Trophoblast cell (in vitro differentiated cells and primary cell): ENCODE measurements around the gene JAKMIP1.

ENCODE experiments used
- DNase-seq, 2 donors: peaks; one replicate each; pipeline ENCODE4 v3.0.0-alpha.2; 2016
- H2AFZ ChIP-seq: 2 replicates; pipeline ENCODE4 v1.6.1; 2013; ENCODE audit warnings: low read length, moderate library complexity, mild to moderate bottlenecking; ENCODE audit not compliant: insufficient read depth, poor library complexity
- H2AK5ac ChIP-seq: 2 replicates; pipeline ENCODE4 v1.6.1; 2013; ENCODE audit warnings: mild to moderate bottlenecking, low read length
- H2BK120ac ChIP-seq: 2 replicates; pipeline ENCODE4 v1.6.1; 2013; ENCODE audit warnings: low read length, mild to moderate bottlenecking, moderate library complexity; ENCODE audit not compliant: insufficient read depth, poor library complexity
- H2BK12ac ChIP-seq: 2 replicates; pipeline ENCODE4 v1.6.1; 2013; ENCODE audit warnings: mild to moderate bottlenecking, low read length, moderate library complexity
- H2BK5ac ChIP-seq: 2 replicates; pipeline ENCODE4 v1.6.1; 2013; ENCODE audit warnings: low read length, low read depth, moderate library complexity, mild to moderate bottlenecking; ENCODE audit not compliant: poor library complexity
- H3K14ac ChIP-seq: 2 replicates; pipeline ENCODE4 v1.6.1; 2013; ENCODE audit warnings: mild to moderate bottlenecking, low read length
- H3K18ac ChIP-seq: 2 replicates; pipeline ENCODE4 v1.6.1; 2013; ENCODE audit warnings: mild to moderate bottlenecking, low read length
- H3K23ac ChIP-seq: 2 replicates; pipeline ENCODE4 v1.6.1; 2013; ENCODE audit warnings: low read length
- H3K27ac ChIP-seq: 2 replicates; pipeline ENCODE4 v1.5.1; 2013; ENCODE audit warnings: low read depth, mild to moderate bottlenecking, inconsistent platforms, low read length, moderate library complexity
- H3K27me3 ChIP-seq: 2 replicates; pipeline ENCODE4 v1.6.1; 2013; ENCODE audit warnings: inconsistent platforms, mild to moderate bottlenecking, low read length, moderate library complexity; ENCODE audit not compliant: insufficient read depth
- H3K36me3 ChIP-seq, 2 experiments: 1 replicate in 1 of 2; 2 replicates in 1 of 2; pipeline ENCODE4 v1.6.1; 2013; ENCODE audit warnings: low read length in 2 of 2, mild to moderate bottlenecking in 2 of 2, moderate library complexity in 1 of 2; ENCODE audit not compliant: insufficient read depth in 2 of 2, control insufficient read depth in 1 of 2
- H3K4ac ChIP-seq: 2 replicates; pipeline ENCODE4 v1.6.1; 2013; ENCODE audit warnings: low read depth, mild to moderate bottlenecking, low read length, moderate library complexity
- H3K4me1 ChIP-seq, 2 experiments: 1 replicate in 1 of 2; 2 replicates in 1 of 2; pipeline ENCODE4 v1.6.1; 2013; ENCODE audit warnings: low read length in 2 of 2, mild to moderate bottlenecking in 2 of 2, moderate library complexity in 1 of 2; ENCODE audit not compliant: insufficient read depth in 2 of 2, control insufficient read depth in 1 of 2
- H3K4me2 ChIP-seq: 2 replicates; pipeline ENCODE4 v1.6.1; 2013; ENCODE audit warnings: inconsistent platforms, mild to moderate bottlenecking, low read length, moderate library complexity
- H3K4me3 ChIP-seq: 2 replicates; pipeline ENCODE4 v1.5.1; 2013; ENCODE audit warnings: mild to moderate bottlenecking, low read depth, low read length, inconsistent platforms
- H3K79me1 ChIP-seq: one replicate; pipeline ENCODE4 v1.6.1; 2013; ENCODE audit warnings: low read length
- H3K79me2 ChIP-seq: 2 replicates; pipeline ENCODE4 v1.6.1; 2013; ENCODE audit warnings: low read length, mild to moderate bottlenecking; ENCODE audit not compliant: control insufficient read depth, insufficient read depth, poor library complexity
- H3K9ac ChIP-seq: 2 replicates; pipeline ENCODE4 v1.6.1; 2013; ENCODE audit warnings: mild to moderate bottlenecking, low read length
- H3K9me3 ChIP-seq: 2 replicates; pipeline ENCODE4 v1.6.1; 2013; ENCODE audit warnings: low read depth, mild to moderate bottlenecking, control low read depth, inconsistent platforms, low read length; ENCODE audit not compliant: insufficient read depth
- H4K12ac ChIP-seq: 2 replicates; pipeline ENCODE4 v1.6.1; 2013; ENCODE audit warnings: low read depth, mild to moderate bottlenecking, low read length, moderate library complexity
- H4K8ac ChIP-seq: 2 replicates; pipeline ENCODE4 v1.6.1; 2013; ENCODE audit warnings: low read depth, mild to moderate bottlenecking, low read length, moderate library complexity
- H4K91ac ChIP-seq: one replicate; pipeline ENCODE4 v1.6.1; 2013; ENCODE audit warnings: low read depth, mild to moderate bottlenecking, low read length, moderate library complexity
- WGBS: extraction: QIAGEN DNeasy Blood & Tissue Kit; methylation state at CpG from one replicate; pipeline ENCODE4 v1.1.7; 2013; ENCODE audit warnings: missing lambda C conversion rate; ENCODE audit not compliant: insufficient read length, insufficient coverage; ENCODE audit errors: extremely low coverage; 5-methylcytosine and 5-hydroxymethylcytosine counted together

JAKMIP1 gene

GRCh38 chr4:6068986-6069385 is 131.4 kb downstream of the JAKMIP1 start:
- Histone ChIP-seq H4K8ac (no peak overlapping the region), H2BK120ac (no peak overlapping the region), H4K12ac (no peak overlapping the region), H3K4me1 (no peaks in the 10 kb centered on the region), H3K4me2 (no peak overlapping the region), H4K91ac (no peak overlapping the region), H3K4ac (no peak overlapping the region), H3K36me3 (no peaks in the 10 kb centered on the region), H2BK5ac (no peak overlapping the region), H3K79me1 (no peaks in the 10 kb centered on the region), H2BK12ac (no peak overlapping the region), H3K18ac (no peak overlapping the region), H3K9me3 (peaks cover 4% of the 10 kb centered on the region), H3K79me2 (no peaks in the 10 kb centered on the region), H3K27me3 (no peaks in the 10 kb centered on the region), H3K14ac (no peak overlapping the region), H3K9ac (no peak overlapping the region), H2AK5ac (no peak overlapping the region), H3K4me3 (no peak overlapping the region), H3K23ac (no peak overlapping the region), H3K27ac (no peak overlapping the region), H2AFZ (no peak overlapping the region)
- WGBS, result no CpG with 5 or more reads among the region's 2 CpGs
- no peak for DNase-seq

- no peak for DNase-seq
- no peak overlapping the region for H2AK5ac ChIP-seq
- H3K18ac ChIP-seq, result no peak overlapping the region
- no peaks in the 10 kb centered on the region for H3K27me3 ChIP-seq
- H3K9me3 ChIP-seq, result peaks cover 14% of the 10 kb centered on the region
- no peak overlapping the region for H3K23ac ChIP-seq
- no peak overlapping the region for H3K27ac ChIP-seq
- no CpG with 5 or more reads among the region's 10 CpGs for WGBS
- no peaks in the 10 kb centered on the region for H3K36me3 ChIP-seq
- H3K79me2 ChIP-seq, result no peaks in the 10 kb centered on the region
- H4K8ac ChIP-seq, result no peak overlapping the region
- H4K91ac ChIP-seq, result no peak overlapping the region
- no peak overlapping the region for H4K12ac ChIP-seq
- no peak overlapping the region for H3K9ac ChIP-seq
- no peak overlapping the region for H3K14ac ChIP-seq
- no peaks in the 10 kb centered on the region for H3K4me1 ChIP-seq
- H3K4ac ChIP-seq, result no peak overlapping the region
- no peaks in the 10 kb centered on the region for H3K79me1 ChIP-seq
- H2BK12ac ChIP-seq, result no peak overlapping the region
- no peak overlapping the region for H2AFZ ChIP-seq
- no peak overlapping the region for H2BK5ac ChIP-seq
- no peak overlapping the region for H3K4me3 ChIP-seq
- H3K4me2 ChIP-seq, result no peak overlapping the region
- no peak overlapping the region for H2BK120ac ChIP-seq
Observed at GRCh38 chr4:6065934-6066590, 134.3 kb downstream of the JAKMIP1 start.

GRCh38 chr4:6065166-6065565 is 135.2 kb downstream of the JAKMIP1 start:
- Histone ChIP-seq H2BK12ac (no peak overlapping the region), H3K23ac (no peak overlapping the region), H2BK5ac (no peak overlapping the region), H3K9ac (no peak overlapping the region), H3K4ac (no peak overlapping the region), H4K12ac (no peak overlapping the region), H2AK5ac (no peak overlapping the region), H2AFZ (no peak overlapping the region), H3K27ac (no peak overlapping the region), H4K8ac (no peak overlapping the region), H3K18ac (no peak overlapping the region), H3K36me3 (no peaks in the 10 kb centered on the region), H2BK120ac (no peak overlapping the region), H3K79me1 (no peaks in the 10 kb centered on the region), H3K4me3 (no peak overlapping the region), H3K4me2 (no peak overlapping the region), H3K79me2 (no peaks in the 10 kb centered on the region), H3K14ac (no peak overlapping the region), H3K4me1 (no peaks in the 10 kb centered on the region), H3K27me3 (no peaks in the 10 kb centered on the region), H4K91ac (no peak overlapping the region), H3K9me3 (peaks cover 20% of the 10 kb centered on the region)
- DNase-seq, result no peak
- no CpG with 5 or more reads among the region's 5 CpGs for WGBS

DNA sequence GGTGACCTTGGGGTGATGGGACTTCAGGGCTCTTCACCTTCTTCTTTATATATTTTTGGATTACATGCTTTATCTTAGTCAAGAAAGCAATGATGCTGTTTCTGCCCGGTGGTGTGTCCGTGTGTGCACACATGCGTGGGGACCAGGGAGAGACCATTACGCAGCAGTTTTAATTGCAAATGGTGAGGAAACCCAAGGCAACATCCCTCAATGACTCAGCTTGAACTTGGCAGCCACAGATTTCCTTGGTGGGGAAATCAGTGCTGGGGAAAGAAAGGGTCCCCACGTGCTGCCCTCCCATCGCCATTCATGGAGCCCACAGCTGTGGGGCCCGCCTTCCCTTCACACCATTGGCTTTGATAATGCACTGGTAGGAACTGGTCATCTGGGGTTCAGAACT is 136.0 kb downstream of the JAKMIP1 start:
- no peak overlapping the region for H2AK5ac ChIP-seq
- H3K4ac ChIP-seq, result no peak overlapping the region
- no peak overlapping the region for H4K8ac ChIP-seq
- H3K9me3 ChIP-seq, result peaks cover 25% of the 10 kb centered on the region
- no peaks in the 10 kb centered on the region for H3K36me3 ChIP-seq
- WGBS, result no CpG with 5 or more reads among the region's 7 CpGs
- H3K27me3 ChIP-seq, result no peaks in the 10 kb centered on the region
- no peaks in the 10 kb centered on the region for H3K79me1 ChIP-seq
- H3K79me2 ChIP-seq, result no peaks in the 10 kb centered on the region
- H3K4me3 ChIP-seq, result no peak overlapping the region
- no peak overlapping the region for H4K91ac ChIP-seq
- no peak overlapping the region for H3K23ac ChIP-seq
- H3K14ac ChIP-seq, result no peak overlapping the region
- H3K9ac ChIP-seq, result no peak overlapping the region
- H2BK12ac ChIP-seq, result no peak overlapping the region
- H3K27ac ChIP-seq, result no peak overlapping the region
- H2BK120ac ChIP-seq, result no peak overlapping the region
- no peaks in the 10 kb centered on the region for H3K4me1 ChIP-seq
- no peak for DNase-seq
- no peak overlapping the region for H2BK5ac ChIP-seq
- H3K4me2 ChIP-seq, result no peak overlapping the region
- H3K18ac ChIP-seq, result no peak overlapping the region
- H4K12ac ChIP-seq, result no peak overlapping the region
- no peak overlapping the region for H2AFZ ChIP-seq
